ENCODE results near the gene ARL4C.

DNA sequence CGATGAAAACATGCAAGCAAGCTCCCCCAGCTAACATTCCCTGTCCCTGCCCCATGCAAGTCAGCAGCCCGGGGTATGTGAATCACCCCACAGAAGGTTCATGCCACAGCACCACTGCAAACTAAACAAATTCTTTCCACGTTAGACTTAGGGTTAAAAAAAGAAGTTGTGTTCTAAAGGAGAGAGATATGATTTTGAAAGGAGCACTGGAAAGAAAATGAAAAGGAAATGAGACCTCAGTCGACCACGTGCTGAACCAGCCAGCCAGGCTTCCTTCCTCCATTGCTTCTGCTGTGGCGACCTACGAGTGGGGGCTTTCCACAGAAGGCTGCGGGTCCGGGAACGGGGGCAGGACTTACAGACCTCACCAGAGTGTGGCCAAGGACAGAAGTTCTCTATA, 52.0 kb downstream of the ARL4C start:
- no peak for TF ChIP-seq JUN (IDR thresholded peaks at IDR 0.05; ENCODE audit: low read depth, low read length)
- TF ChIP-seq, protein P1, sequence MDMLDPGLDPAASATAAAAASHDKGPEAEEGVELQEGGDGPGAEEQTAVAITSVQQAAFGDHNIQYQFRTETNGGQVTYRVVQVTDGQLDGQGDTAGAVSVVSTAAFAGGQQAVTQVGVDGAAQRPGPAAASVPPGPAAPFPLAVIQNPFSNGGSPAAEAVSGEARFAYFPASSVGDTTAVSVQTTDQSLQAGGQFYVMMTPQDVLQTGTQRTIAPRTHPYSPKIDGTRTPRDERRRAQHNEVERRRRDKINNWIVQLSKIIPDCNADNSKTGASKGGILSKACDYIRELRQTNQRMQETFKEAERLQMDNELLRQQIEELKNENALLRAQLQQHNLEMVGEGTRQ (IDR thresholded peaks at IDR 0.05; ENCODE audit: low read length) = no peak
- no peak for TF ChIP-seq KDM1A (IDR thresholded peaks at IDR 0.05; ENCODE audit: borderline replicate concordance, low read length)
- TF ChIP-seq, protein P2, sequence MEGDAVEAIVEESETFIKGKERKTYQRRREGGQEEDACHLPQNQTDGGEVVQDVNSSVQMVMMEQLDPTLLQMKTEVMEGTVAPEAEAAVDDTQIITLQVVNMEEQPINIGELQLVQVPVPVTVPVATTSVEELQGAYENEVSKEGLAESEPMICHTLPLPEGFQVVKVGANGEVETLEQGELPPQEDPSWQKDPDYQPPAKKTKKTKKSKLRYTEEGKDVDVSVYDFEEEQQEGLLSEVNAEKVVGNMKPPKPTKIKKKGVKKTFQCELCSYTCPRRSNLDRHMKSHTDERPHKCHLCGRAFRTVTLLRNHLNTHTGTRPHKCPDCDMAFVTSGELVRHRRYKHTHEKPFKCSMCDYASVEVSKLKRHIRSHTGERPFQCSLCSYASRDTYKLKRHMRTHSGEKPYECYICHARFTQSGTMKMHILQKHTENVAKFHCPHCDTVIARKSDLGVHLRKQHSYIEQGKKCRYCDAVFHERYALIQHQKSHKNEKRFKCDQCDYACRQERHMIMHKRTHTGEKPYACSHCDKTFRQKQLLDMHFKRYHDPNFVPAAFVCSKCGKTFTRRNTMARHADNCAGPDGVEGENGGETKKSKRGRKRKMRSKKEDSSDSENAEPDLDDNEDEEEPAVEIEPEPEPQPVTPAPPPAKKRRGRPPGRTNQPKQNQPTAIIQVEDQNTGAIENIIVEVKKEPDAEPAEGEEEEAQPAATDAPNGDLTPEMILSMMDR (IDR thresholded peaks at IDR 0.05; ENCODE audit: control extremely low read depth in 1 of 3, insufficient read depth in 1 of 3, low read depth in 1 of 3, low read length in 3 of 3) = no peak
- no peak for TF ChIP-seq POLR2A (IDR thresholded peaks at IDR 0.05; ENCODE audit: control extremely low read depth in 1 of 2, low read depth in 2 of 2, low read length in 2 of 2)
- TF ChIP-seq SIN3A (conservative IDR thresholded peaks at IDR 0.05 in 1 of 2, IDR thresholded peaks at IDR 0.05 in 1 of 2; ENCODE audit: low read depth in 1 of 2, low read length in 2 of 2) = no peak
- TF ChIP-seq JUND (IDR thresholded peaks at IDR 0.05; ENCODE audit: low read length) = no peak
- no peak for TF ChIP-seq HDAC2 (IDR thresholded peaks at IDR 0.05; ENCODE audit: borderline replicate concordance in 1 of 2, low read depth in 2 of 2, low read length in 2 of 2)
- no peak for TF ChIP-seq EP300 (IDR thresholded peaks at IDR 0.05; ENCODE audit: borderline replicate concordance in 1 of 2, low read depth in 2 of 2, low read length in 2 of 2)
- TF ChIP-seq TBP (IDR thresholded peaks at IDR 0.05; ENCODE audit: low read depth, low read length) = no peak
- no peak for TF ChIP-seq BRCA1 (IDR thresholded peaks at IDR 0.05; ENCODE audit: low read depth, low read length)
